NB4 (cell line): ENCODE measurements around the gene TEN1.

Experiments used
- DNase-seq: peaks from one replicate; pipeline ENCODE4 v3.0.0; 2010; ENCODE audit warnings: low read depth
- H3K4me3 ChIP-seq: one replicate; pipeline ENCODE4 v1.5.1; 2011; ENCODE audit warnings: mild to moderate bottlenecking, low read depth, low read length, moderate library complexity
- MYC ChIP-seq: IDR thresholded peaks from 2 replicates; pipeline ENCODE4 v1.6.1; 2011; ENCODE audit warnings: low read depth, low read length
- POLR2A ChIP-seq: IDR thresholded peaks from 2 replicates; pipeline ENCODE4 v1.6.1; 2011; ENCODE audit warnings: mild to moderate bottlenecking; ENCODE audit not compliant: insufficient read length; ENCODE audit errors: extremely low read depth
- TF ChIP-seq, protein P1 (sequence below): IDR thresholded peaks from 2 replicates; pipeline ENCODE4 v1.6.1; 2011; ENCODE audit warnings: low read depth, low read length
- TF ChIP-seq, protein P2 (sequence below): IDR thresholded peaks from one replicate; pipeline ENCODE4 v1.5.1; 2012; ENCODE audit warnings: low read depth, low read length

TEN1 gene

DNA sequence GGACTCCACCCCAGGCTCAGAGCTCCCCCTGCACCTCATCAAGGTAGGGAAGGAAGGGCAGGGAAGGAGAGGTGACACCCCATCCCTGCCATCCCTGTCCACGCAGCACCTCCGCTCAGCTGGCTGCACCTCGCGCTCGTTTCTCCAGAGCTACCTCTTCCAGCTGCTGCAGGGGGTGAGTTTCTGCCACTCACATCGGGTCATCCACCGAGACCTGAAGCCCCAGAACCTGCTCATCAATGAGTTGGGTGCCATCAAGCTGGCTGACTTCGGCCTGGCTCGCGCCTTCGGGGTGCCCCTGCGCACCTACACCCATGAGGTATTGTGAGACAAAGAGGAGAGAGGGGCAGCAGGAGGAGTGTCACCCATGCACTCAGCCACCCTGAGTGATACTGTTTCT is 23.1 kb downstream of the TEN1 start:
- no peak for TF ChIP-seq POLR2A
- no peak for TF ChIP-seq MYC
- TF ChIP-seq, protein P1, sequence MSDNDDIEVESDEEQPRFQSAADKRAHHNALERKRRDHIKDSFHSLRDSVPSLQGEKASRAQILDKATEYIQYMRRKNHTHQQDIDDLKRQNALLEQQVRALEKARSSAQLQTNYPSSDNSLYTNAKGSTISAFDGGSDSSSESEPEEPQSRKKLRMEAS: no peak
- TF ChIP-seq, protein P2, sequence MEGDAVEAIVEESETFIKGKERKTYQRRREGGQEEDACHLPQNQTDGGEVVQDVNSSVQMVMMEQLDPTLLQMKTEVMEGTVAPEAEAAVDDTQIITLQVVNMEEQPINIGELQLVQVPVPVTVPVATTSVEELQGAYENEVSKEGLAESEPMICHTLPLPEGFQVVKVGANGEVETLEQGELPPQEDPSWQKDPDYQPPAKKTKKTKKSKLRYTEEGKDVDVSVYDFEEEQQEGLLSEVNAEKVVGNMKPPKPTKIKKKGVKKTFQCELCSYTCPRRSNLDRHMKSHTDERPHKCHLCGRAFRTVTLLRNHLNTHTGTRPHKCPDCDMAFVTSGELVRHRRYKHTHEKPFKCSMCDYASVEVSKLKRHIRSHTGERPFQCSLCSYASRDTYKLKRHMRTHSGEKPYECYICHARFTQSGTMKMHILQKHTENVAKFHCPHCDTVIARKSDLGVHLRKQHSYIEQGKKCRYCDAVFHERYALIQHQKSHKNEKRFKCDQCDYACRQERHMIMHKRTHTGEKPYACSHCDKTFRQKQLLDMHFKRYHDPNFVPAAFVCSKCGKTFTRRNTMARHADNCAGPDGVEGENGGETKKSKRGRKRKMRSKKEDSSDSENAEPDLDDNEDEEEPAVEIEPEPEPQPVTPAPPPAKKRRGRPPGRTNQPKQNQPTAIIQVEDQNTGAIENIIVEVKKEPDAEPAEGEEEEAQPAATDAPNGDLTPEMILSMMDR: no peak
- DNase-seq: no peak
- H3K4me3 ChIP-seq: no peak overlapping the region

DNA sequence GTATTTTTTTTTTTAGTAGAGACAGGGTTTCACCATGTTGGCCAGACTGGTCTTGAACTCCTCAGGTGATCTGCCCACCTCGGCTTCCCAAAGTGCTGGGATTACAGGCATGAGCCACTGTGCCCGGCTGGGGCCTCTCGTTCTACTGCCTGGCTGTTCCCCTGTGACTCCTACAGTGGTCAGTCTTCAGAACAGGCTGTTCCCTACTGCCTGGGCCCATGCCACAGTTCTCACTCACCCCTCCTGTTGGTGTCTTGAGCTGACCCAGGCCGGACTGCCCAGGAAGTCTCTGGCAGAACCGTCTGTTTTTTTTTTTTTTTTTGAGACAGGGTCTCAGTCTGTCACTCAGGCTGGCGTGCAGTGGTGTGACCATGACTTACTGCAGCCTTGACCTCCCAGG is 24.9 kb downstream of the TEN1 start:
- no peak for DNase-seq
- H3K4me3 ChIP-seq: no peak overlapping the region
- TF ChIP-seq, protein P1: no peak
- TF ChIP-seq, protein P2: no peak
- TF ChIP-seq POLR2A (no peak), MYC (no peak)

- H3K4me3 ChIP-seq: no peak overlapping the region
- TF ChIP-seq, protein P1: no peak
- no peak for TF ChIP-seq MYC
- no peak for TF ChIP-seq POLR2A
- TF ChIP-seq, protein P2: no peak
- DNase-seq: no peak
Measured at GRCh38 chr17:76004750-76005262, 25.8 kb downstream of the TEN1 start.

GRCh38 chr17:76005263-76006149 is 26.5 kb downstream of the TEN1 start:
- 0 out of 2 replicates have a peak, but pooled peaks have one; percentile 15 for TF ChIP-seq MYC
- TF ChIP-seq, protein P2: peak; percentile 35
- TF ChIP-seq, protein P1: no peak
- TF ChIP-seq POLR2A: no peak
- peak; percentile 77 for DNase-seq
- H3K4me3 ChIP-seq: no peak overlapping the region

GRCh38 chr17:76007131-76007849 is 28.2 kb downstream of the TEN1 start:
- no peak for TF ChIP-seq MYC
- DNase-seq: no peak
- no peak overlapping the region for H3K4me3 ChIP-seq

GRCh38 chr17:76007850-76008165 is 28.8 kb downstream of the TEN1 start:
- H3K4me3 ChIP-seq: no peak overlapping the region

More at GRCh38 chr17:76007850-76008165, 28.8 kb downstream of the TEN1 start:
- TF ChIP-seq POLR2A (no peak), MYC (no peak)
- TF ChIP-seq, protein P1: no peak
- TF ChIP-seq, protein P2: no peak
- no peak for DNase-seq
